Keratinocyte (primary cell): ENCODE measurements around the gene CDC23.

Experiments used
- EZH2 ChIP-seq: IDR thresholded peaks from one replicate; pipeline ENCODE4 v1.6.1; 2012; ENCODE audit warnings: inconsistent platforms, mild to moderate bottlenecking, low read length, moderate library complexity
- TF ChIP-seq, protein P1 (sequence below), 3 experiments: IDR thresholded peaks in 1 of 3; conservative IDR thresholded peaks in 1 of 3; optimal IDR thresholded peaks in 1 of 3; 2 replicates in 2 of 3; 3 replicates in 1 of 3; pipeline versions ENCODE3 to v1.5.1; 2011; ENCODE audit warnings: low read length in 3 of 3, mild to moderate bottlenecking in 3 of 3, moderate library complexity in 2 of 3, control low read depth in 1 of 3, inconsistent platforms in 1 of 3; ENCODE audit not compliant: insufficient read depth in 2 of 3; ENCODE audit errors: extremely low read depth in 1 of 3

DNA sequence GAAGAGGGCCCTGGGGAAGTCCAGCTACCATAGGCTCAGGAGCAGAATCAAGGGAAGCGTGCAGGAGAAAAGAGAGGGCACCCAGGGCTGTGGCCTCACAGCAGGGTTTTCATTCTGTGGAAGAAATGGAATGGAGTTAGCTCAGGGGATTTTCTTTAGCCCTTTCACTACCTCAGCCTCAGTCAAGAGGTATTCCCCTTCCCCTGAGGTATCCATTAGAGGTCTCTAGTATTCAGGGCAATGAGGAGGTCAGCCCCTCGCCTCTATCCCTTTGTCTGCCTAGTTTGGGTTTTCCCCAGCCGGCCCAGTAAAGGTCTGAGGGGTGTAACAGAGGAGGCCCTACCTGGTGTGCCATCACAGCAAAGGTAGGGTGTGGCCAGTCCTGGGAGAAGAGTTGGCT, 39.8 kb upstream of the CDC23 start:
- TF ChIP-seq, protein P1, sequence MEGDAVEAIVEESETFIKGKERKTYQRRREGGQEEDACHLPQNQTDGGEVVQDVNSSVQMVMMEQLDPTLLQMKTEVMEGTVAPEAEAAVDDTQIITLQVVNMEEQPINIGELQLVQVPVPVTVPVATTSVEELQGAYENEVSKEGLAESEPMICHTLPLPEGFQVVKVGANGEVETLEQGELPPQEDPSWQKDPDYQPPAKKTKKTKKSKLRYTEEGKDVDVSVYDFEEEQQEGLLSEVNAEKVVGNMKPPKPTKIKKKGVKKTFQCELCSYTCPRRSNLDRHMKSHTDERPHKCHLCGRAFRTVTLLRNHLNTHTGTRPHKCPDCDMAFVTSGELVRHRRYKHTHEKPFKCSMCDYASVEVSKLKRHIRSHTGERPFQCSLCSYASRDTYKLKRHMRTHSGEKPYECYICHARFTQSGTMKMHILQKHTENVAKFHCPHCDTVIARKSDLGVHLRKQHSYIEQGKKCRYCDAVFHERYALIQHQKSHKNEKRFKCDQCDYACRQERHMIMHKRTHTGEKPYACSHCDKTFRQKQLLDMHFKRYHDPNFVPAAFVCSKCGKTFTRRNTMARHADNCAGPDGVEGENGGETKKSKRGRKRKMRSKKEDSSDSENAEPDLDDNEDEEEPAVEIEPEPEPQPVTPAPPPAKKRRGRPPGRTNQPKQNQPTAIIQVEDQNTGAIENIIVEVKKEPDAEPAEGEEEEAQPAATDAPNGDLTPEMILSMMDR (optimal IDR thresholded peaks at IDR 0.05 in 1 of 3, IDR thresholded peaks at IDR 0.05 in 1 of 3, conservative IDR thresholded peaks at IDR 0.05 in 1 of 3; ENCODE audit: extremely low read depth in 1 of 3, insufficient read depth in 2 of 3, low read length in 3 of 3): no peak
- no peak for TF ChIP-seq EZH2
